Measurements from ENCODE around the gene CNN2. TPM values are rescaled to one million over a fixed set of nuclear protein-coding genes. Genes with fewer than 3 reads are reported as not detected.
"Not testable (repeated sequence)": the region's sequence is repeated elsewhere in the genome, so short reads cannot be mapped to it uniquely, and the experiment has no call there.

Gene CNN2
- polyA plus RNA-seq, 2 of the 4 experiments (the other 2 are of a cell fraction) = 31.7 to 99.3 TPM

DNA sequence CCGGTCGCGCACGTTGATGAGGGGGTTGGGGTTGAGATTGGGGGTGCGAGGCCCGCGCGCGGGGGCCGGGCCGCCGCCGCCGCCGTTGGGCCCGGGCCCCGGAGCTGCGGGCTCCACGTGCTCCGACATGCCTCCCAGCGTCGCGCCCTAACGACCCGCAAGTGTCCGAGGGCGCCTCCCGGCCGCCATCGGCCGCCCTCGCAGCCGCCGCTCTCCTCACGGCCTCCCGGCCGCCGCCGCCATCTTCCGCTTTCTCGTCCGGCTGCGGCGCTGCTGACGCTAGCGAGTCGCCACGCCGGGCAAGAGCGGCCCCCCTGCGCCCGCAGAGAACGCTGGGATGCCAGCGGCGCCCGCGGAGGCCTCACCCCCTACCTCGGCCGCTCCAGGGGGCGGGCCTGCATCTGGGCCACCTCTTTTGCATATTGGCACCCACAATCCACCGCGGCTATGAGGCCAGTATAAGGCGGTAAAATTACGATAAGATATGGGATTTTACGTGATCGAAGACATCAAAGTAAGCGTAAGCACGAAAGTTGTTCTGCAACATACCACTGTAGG is 5.5 kb upstream of the CNN2 start, which contains the start of gene TMEM259 (continued):
- TF ChIP-seq, protein P1, sequence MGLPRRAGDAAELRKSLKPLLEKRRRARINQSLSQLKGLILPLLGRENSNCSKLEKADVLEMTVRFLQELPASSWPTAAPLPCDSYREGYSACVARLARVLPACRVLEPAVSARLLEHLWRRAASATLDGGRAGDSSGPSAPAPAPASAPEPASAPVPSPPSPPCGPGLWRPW (IDR thresholded peaks at IDR 0.05) = no peak
- TF ChIP-seq TFCP2L1 (CRISPR knock-in tag; IDR thresholded peaks at IDR 0.05) = no peak
- TF ChIP-seq, protein P2, sequence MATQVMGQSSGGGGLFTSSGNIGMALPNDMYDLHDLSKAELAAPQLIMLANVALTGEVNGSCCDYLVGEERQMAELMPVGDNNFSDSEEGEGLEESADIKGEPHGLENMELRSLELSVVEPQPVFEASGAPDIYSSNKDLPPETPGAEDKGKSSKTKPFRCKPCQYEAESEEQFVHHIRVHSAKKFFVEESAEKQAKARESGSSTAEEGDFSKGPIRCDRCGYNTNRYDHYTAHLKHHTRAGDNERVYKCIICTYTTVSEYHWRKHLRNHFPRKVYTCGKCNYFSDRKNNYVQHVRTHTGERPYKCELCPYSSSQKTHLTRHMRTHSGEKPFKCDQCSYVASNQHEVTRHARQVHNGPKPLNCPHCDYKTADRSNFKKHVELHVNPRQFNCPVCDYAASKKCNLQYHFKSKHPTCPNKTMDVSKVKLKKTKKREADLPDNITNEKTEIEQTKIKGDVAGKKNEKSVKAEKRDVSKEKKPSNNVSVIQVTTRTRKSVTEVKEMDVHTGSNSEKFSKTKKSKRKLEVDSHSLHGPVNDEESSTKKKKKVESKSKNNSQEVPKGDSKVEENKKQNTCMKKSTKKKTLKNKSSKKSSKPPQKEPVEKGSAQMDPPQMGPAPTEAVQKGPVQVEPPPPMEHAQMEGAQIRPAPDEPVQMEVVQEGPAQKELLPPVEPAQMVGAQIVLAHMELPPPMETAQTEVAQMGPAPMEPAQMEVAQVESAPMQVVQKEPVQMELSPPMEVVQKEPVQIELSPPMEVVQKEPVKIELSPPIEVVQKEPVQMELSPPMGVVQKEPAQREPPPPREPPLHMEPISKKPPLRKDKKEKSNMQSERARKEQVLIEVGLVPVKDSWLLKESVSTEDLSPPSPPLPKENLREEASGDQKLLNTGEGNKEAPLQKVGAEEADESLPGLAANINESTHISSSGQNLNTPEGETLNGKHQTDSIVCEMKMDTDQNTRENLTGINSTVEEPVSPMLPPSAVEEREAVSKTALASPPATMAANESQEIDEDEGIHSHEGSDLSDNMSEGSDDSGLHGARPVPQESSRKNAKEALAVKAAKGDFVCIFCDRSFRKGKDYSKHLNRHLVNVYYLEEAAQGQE (IDR thresholded peaks at IDR 0.05) = no peak
- TF ChIP-seq CBX8 (IDR thresholded peaks at IDR 0.05) = no peak
- TF ChIP-seq MAFK (IDR thresholded peaks at IDR 0.05; ENCODE audit: partially characterized antibody) = peak; percentile 10
- TF ChIP-seq HOXB5 (CRISPR knock-in tag; IDR thresholded peaks at IDR 0.05) = no peak
- 0 out of 2 replicates have a peak, but pooled peaks have one; percentile 1 for TF ChIP-seq PHF8 (IDR thresholded peaks at IDR 0.05; ENCODE audit: borderline replicate concordance, low read depth)

GRCh38 chr19:1023883-1024188 is 2.6 kb upstream of the CNN2 start:
- not testable (repeated sequence) for H3K4me3 ChIP-seq; H3K4me2 ChIP-seq; DNase-seq (ENCODE audit: low read depth in 1 of 2, low spot score in 1 of 2); H3K4me1 ChIP-seq; H3K27ac ChIP-seq; H3K9me3 ChIP-seq; FAIRE-seq; ATAC-seq
- 73% methylated on average over 5 of the region's 5 CpGs for WGBS (ENCODE audit: missing lambda C conversion rate)
- CTCF ChIA-PET = interaction anchor here (0.6 to 1.2 kb wide), 3 partner anchors 17 to 217 kb away, joined by 3 to 4 read pairs (median 3); no protein-coding TSS in a partner anchor
- POLR2A ChIA-PET = interaction anchor here (0.7 kb wide), 1 partner anchor 1008 kb away, joined by 3 read pairs; no protein-coding TSS in a partner anchor

DNA sequence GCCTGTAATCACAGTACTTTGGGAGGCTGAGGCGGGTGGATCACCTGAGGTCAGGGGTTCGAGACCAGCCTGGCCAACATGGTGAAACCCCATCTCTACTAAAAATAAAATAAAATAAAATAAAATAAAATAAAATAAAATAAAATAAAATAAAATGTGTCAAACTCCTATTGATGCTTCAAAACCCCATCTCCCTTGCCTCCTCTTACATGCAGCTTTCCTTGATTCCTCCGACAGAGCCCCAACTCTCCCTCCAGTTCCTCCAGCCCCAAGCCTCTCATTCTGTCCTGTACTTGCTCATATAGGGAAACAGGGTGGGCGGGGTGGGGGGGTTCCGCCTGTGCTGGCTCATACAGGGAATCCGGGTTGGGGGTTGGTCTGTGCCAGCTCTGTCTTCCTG is 1.3 kb upstream of the CNN2 start:
- TF ChIP-seq ZFP36 (IDR thresholded peaks at IDR 0.05; ENCODE audit: borderline replicate concordance, partially characterized antibody) = peak; percentile 41
- CTCF ChIA-PET = interaction anchor here (0.8 kb wide), 1 partner anchor 219 kb away, joined by 3 read pairs; no protein-coding TSS in a partner anchor
- H3K4me1 ChIP-seq; DNase-seq (ENCODE audit: low read depth in 1 of 2, low spot score in 1 of 2); H3K4me3 ChIP-seq; ATAC-seq; H3K4me2 ChIP-seq; FAIRE-seq; H3K27ac ChIP-seq; H3K9me3 ChIP-seq; POLR2A ChIA-PET: not testable (repeated sequence)
- WGBS (ENCODE audit: missing lambda C conversion rate) = 83% methylated on average over 6 of the region's 6 CpGs

- Histone ChIP-seq H3K4me2 (peak overlapping the region; percentile 96), H3K27ac (peak overlapping the region; percentile 92 to 100), H3K4me1 (peaks cover 13% of the 10 kb centered on the region; the same call in 1 of the 3 replicates), H3K4me3 (peak overlapping the region; percentile 87), H3K9me3 (no peaks in the 10 kb centered on the region)
- POLR2A ChIA-PET = interaction anchor here (1.5 kb wide), 1 partner anchor 13 kb away, joined by 6 read pairs; the partner anchor contains the start of gene ABCA7
- CTCF ChIA-PET = interaction anchor here (1.3 to 2.7 kb wide), 4 partner anchors 12 to 217 kb away, joined by 3 to 12 read pairs (median 4); partner anchors contain the start of gene ABCA7
- FAIRE-seq (no peak), ATAC-seq (peak; percentile 30 to 41; a peak in 4 of 6 replicates), DNase-seq (ENCODE audit: low read depth in 1 of 2, low spot score in 1 of 2) (no peak)
- TF ChIP-seq, protein P3, sequence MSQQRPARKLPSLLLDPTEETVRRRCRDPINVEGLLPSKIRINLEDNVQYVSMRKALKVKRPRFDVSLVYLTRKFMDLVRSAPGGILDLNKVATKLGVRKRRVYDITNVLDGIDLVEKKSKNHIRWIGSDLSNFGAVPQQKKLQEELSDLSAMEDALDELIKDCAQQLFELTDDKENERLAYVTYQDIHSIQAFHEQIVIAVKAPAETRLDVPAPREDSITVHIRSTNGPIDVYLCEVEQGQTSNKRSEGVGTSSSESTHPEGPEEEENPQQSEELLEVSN (IDR thresholded peaks at IDR 0.05; ENCODE audit: borderline replicate concordance, low read depth) = no peak
- TF ChIP-seq CHD4 (IDR thresholded peaks at IDR 0.05; ENCODE audit: borderline replicate concordance) (0 out of 2 replicates have a peak, but pooled peaks have one; percentile 28), ESRRA (IDR thresholded peaks at IDR 0.05; ENCODE audit: borderline replicate concordance, low read length) (no peak), NPAS2 (CRISPR knock-in tag; IDR thresholded peaks at IDR 0.05; ENCODE audit: borderline replicate concordance) (no peak), ZFP36 (IDR thresholded peaks at IDR 0.05; ENCODE audit: borderline replicate concordance, partially characterized antibody) (peak; percentile 38)
- under 1% methylated on average over 16 of the region's 36 CpGs for WGBS (ENCODE audit: missing lambda C conversion rate)
Observed at GRCh38 chr19:1026783-1027649, 608 bp downstream of the CNN2 start.
